PC-3 (cell line): Measurements from ENCODE around the gene PRR14L. TPM values are rescaled to one million over a fixed set of nuclear protein-coding genes. Genes with fewer than 3 reads are reported as not detected.

Source experiments
- ATAC-seq: fragments of 200-7000 bp; cut with Tn5 transposase; 2 replicates; pipeline ENCODE4 v1.9.1; 2020; ENCODE audit warnings: mild to moderate bottlenecking, moderate library complexity
- BruUV-seq: library from RNA; stranded (reverse); fragments of 400-500 nt; replicated peaks from 2 replicates; lab custom pipeline; 2021; lab: Mats Ljungman, UMichigan
- CTCF ChIA-PET: fragments of 300-600 bp; sonication (Branson Sonifier 250); formaldehyde crosslinking; loops from one replicate; lab custom pipeline; 2022; ENCODE audit warnings: antibody characterized with exemption; lab: Charles Lee
- POLR2A ChIA-PET: fragments of 300-600 bp; sonication (Branson Sonifier 250); formaldehyde crosslinking; loops from one replicate; lab custom pipeline; 2022; ENCODE audit warnings: antibody characterized with exemption; ENCODE audit not compliant: unreplicated experiment; lab: Charles Lee
- DNase-seq: peaks from one replicate; pipeline ENCODE4 v3.0.0-alpha.2; 2015
- H2AFZ ChIP-seq: fragments of 300-600 bp; sonication (generic); 2 replicates; pipeline ENCODE4 v1.6.0; 2016; ENCODE audit warnings: antibody characterized with exemption, low read length
- H3F3A ChIP-seq: fragments of 300-600 bp; sonication (generic); one replicate; pipeline ENCODE4 v1.6.0; 2017; ENCODE audit warnings: antibody characterized with exemption, low read length, control low read depth, mild to moderate bottlenecking; ENCODE audit not compliant: unreplicated experiment
- H3K27ac ChIP-seq: fragments of 300-600 bp; sonication (generic); 2 replicates; pipeline ENCODE4 v1.5.1; 2016; ENCODE audit warnings: mild to moderate bottlenecking, low read length
- H3K27me3 ChIP-seq: fragments of 300-600 bp; sonication (generic); 2 replicates; pipeline ENCODE4 v1.6.1; 2016; ENCODE audit warnings: low read length, mixed read lengths
- H3K36me3 ChIP-seq: fragments of 300-600 bp; sonication (generic); 2 replicates; pipeline ENCODE4 v1.6.1; 2016; ENCODE audit warnings: low read depth, mixed run types, low read length, mixed read lengths
- H3K4me1 ChIP-seq: fragments of 300-600 bp; sonication (generic); 2 replicates; pipeline ENCODE4 v1.5.1; 2016; ENCODE audit warnings: low read length; ENCODE audit not compliant: insufficient read depth
- H3K4me2 ChIP-seq: fragments of 300-600 bp; sonication (generic); 2 replicates; pipeline ENCODE4 v1.6.0; 2016; ENCODE audit warnings: low read length
- H3K4me3 ChIP-seq: fragments of 300-600 bp; sonication (generic); 2 replicates; pipeline ENCODE4 v1.5.1; 2016; ENCODE audit warnings: mild to moderate bottlenecking, low read length, mixed read lengths
- H3K79me2 ChIP-seq: fragments of 300-600 bp; sonication (generic); 2 replicates; pipeline ENCODE4 v1.6.1; 2017; ENCODE audit warnings: low read length, mixed read lengths
- H3K9ac ChIP-seq: fragments of 300-600 bp; sonication (generic); 2 replicates; pipeline ENCODE4 v1.6.0; 2016; ENCODE audit warnings: mild to moderate bottlenecking, low read length
- H3K9me2 ChIP-seq: fragments of 300-600 bp; sonication (generic); replicated peaks from 2 replicates; pipeline ENCODE4 v1.6.1; 2016; ENCODE audit warnings: mixed run types, low read length, mixed read lengths
- H3K9me3 ChIP-seq: fragments of 300-600 bp; sonication (generic); 2 replicates; pipeline ENCODE4 v1.6.1; 2016; ENCODE audit warnings: low read length, mixed read lengths
- H4K20me1 ChIP-seq: fragments of 300-600 bp; sonication (generic); 2 replicates; pipeline ENCODE4 v1.6.1; 2016; ENCODE audit warnings: low read length, mixed read lengths
- EZH2 ChIP-seq: fragments of 300-600 bp; sonication (generic); IDR thresholded peaks from one replicate; pipeline ENCODE4 v1.6.1; 2017; ENCODE audit warnings: antibody characterized with exemption, mild to moderate bottlenecking, low read length; ENCODE audit not compliant: unreplicated experiment
- EZH2phosphoT487 ChIP-seq: fragments of 300-600 bp; sonication (generic); IDR thresholded peaks from 2 replicates; pipeline ENCODE4 v1.6.1; 2018; ENCODE audit warnings: mild to moderate bottlenecking, antibody characterized with exemption, low read length, borderline replicate concordance
- intact Hi-C: fragments of 100-400 bp; cut with micrococcal nuclease; formaldehyde crosslinking; loops from 2 replicates; pipeline ENCODE4 v1.9.0; 2023
- total RNA-seq: library from RNA; depleted of rRNA; stranded (reverse); fragments of >200 nt; gene quantifications from 2 replicates; pipeline ENCODE4 v1.2.3, GENCODE V29; 2014
- TF ChIP-seq, protein P1 (sequence below): fragments of 300-600 bp; sonication (generic); conservative IDR thresholded peaks from 2 replicates; pipeline ENCODE4 v1.5.1; 2017; ENCODE audit warnings: antibody characterized with exemption, low read depth, mild to moderate bottlenecking, low read length

The PRR14L gene
- total RNA-seq, 1 experiment from 2014 or later: 9.3 TPM

DNA sequence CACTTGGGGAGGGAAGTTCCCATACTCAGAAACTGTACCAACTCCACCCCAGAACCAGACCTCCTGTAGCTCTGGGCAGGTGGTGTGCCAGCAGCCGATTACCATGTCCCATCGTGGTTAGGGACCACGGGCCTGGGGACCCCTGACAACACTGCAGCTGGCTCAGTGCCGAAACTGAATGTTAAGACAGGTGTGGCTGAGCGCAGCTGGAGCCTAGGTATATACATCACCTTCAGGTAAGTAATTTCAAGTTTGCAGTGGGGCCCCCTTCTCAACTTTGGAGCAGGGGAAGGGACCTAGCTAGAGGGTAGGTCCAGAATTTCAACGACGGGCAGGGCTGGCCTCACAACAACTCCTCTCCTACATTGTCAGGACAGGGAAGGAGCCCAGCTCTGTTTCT lies 67.2 kb downstream of the PRR14L start:
- TF ChIP-seq EZH2 (no peak), EZH2phosphoT487 (no peak)
- TF ChIP-seq, protein P1, sequence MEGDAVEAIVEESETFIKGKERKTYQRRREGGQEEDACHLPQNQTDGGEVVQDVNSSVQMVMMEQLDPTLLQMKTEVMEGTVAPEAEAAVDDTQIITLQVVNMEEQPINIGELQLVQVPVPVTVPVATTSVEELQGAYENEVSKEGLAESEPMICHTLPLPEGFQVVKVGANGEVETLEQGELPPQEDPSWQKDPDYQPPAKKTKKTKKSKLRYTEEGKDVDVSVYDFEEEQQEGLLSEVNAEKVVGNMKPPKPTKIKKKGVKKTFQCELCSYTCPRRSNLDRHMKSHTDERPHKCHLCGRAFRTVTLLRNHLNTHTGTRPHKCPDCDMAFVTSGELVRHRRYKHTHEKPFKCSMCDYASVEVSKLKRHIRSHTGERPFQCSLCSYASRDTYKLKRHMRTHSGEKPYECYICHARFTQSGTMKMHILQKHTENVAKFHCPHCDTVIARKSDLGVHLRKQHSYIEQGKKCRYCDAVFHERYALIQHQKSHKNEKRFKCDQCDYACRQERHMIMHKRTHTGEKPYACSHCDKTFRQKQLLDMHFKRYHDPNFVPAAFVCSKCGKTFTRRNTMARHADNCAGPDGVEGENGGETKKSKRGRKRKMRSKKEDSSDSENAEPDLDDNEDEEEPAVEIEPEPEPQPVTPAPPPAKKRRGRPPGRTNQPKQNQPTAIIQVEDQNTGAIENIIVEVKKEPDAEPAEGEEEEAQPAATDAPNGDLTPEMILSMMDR: no peak
- no TSS peak for BruUV-seq
- no peak for ATAC-seq
- Histone ChIP-seq H3K4me1 (peaks cover 11% of the 10 kb centered on the region), H3K36me3 (no peaks in the 10 kb centered on the region), H3K27me3 (no peaks in the 10 kb centered on the region), H3K9ac (no peak overlapping the region), H3K4me3 (no peak overlapping the region), H3K4me2 (no peak overlapping the region), H4K20me1 (no peaks in the 10 kb centered on the region), H3K9me2 (no peaks in the 10 kb centered on the region), H3K27ac (no peak overlapping the region), H3K9me3 (no peaks in the 10 kb centered on the region), H3K79me2 (no peaks in the 10 kb centered on the region), H2AFZ (no peak overlapping the region), H3F3A (no peaks in the 10 kb centered on the region)
- intact Hi-C loops: no loop called here
- POLR2A ChIA-PET: no interaction called here
- CTCF ChIA-PET: no interaction called here
- DNase-seq: no peak

DNA sequence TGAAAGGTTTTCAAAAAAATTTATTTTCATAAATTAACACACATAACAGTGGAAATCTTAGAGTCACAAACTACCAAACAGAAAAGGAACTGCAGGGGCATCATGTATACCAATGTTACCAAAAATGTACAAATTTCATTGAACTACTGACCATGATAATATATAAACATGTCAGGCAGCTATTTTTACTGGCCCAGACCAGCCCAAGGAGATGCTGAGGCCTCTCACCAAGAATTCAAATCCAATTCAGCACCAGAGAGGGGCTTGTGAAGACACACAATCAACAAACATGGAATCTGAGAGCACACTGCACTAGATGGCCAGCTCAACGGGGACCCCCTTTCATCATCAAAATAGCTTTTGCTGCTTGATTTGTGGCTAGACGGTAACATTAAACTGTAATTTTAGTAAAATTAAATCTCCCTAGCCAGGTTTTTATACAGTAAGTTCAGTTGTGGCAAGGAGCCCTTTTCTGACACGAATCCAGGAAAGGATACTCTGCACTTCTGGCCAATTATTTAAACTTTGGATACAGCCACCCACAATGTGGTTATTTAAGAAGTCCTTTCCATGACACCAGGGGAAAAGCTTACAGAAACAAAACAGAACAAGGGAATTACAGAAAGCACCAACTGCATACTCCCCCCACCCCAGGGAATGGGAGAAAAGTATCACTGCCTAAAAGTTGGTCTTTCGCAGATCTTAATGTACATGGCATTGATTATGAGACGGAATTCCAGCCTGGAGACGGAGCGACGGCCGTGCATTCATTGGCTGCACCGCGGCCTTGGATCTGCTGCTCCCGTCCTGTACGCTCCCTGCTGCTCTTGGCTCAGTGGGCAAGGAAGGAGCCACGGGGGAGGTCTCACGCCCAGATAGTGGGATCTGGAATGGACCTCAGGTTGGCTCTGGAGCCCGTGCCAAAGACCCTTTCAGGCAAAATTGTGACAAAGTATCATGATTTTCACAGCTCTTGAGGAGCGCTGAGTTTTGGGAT lies 68.3 kb downstream of the PRR14L start:
- ChIA-PET CTCF (interaction anchor here (0.6 kb wide), 1 partner anchor 289 kb away, joined by 3 read pairs; no protein-coding TSS in a partner anchor), POLR2A (no interaction called here)
- BruUV-seq: no TSS peak
- no peaks in the 10 kb centered on the region for H3K79me2 ChIP-seq
- no peak for TF ChIP-seq EZH2phosphoT487
- TF ChIP-seq EZH2: no peak
- TF ChIP-seq, protein P1: no peak
- H3K27me3 ChIP-seq: no peaks in the 10 kb centered on the region
- no peaks in the 10 kb centered on the region for H4K20me1 ChIP-seq
- H3K9ac ChIP-seq: no peak overlapping the region
- no peak overlapping the region for H3K4me2 ChIP-seq
- no peak overlapping the region for H3K4me3 ChIP-seq
- H3K9me3 ChIP-seq: no peaks in the 10 kb centered on the region
- H3K36me3 ChIP-seq: no peaks in the 10 kb centered on the region
- no peak overlapping the region for H2AFZ ChIP-seq
- no peaks in the 10 kb centered on the region for H3F3A ChIP-seq
- H3K9me2 ChIP-seq: no peaks in the 10 kb centered on the region
- intact Hi-C loops: no loop called here
- H3K4me1 ChIP-seq: peaks cover 11% of the 10 kb centered on the region
- no peak for ATAC-seq
- no peak overlapping the region for H3K27ac ChIP-seq
- no peak for DNase-seq

DNA sequence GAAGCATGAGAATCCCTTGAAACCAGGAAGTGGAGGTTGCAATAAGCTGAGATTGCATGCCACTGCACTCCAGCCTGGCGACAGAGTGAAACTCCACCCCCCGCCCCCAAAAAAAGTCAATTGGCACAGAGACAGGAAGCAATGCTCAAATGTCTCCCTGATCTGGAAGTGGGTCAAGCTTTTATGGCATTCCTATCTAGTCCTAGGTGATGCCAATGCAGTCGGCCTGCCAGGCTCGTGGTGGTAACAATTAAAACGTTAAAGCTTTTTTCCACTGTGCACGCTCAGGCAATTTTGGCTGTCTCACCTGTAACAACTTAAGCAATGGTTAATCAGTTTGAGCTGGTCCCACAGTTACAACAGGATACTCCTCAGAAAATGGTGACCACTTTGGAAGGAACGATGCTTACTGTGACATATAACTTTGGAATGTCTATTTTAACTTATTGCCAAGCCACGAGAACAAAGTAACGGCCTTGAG lies 69.0 kb downstream of the PRR14L start:
- no peak for TF ChIP-seq EZH2phosphoT487
- TF ChIP-seq EZH2: no peak
- TF ChIP-seq, protein P1: no peak
- ChIA-PET POLR2A (no interaction called here), CTCF (interaction anchor here (0.6 kb wide), 1 partner anchor 289 kb away, joined by 3 read pairs; no protein-coding TSS in a partner anchor)
- Histone ChIP-seq H3K79me2 (no peaks in the 10 kb centered on the region), H3K4me1 (peaks cover 11% of the 10 kb centered on the region), H3K9ac (no peak overlapping the region), H3K9me2 (no peaks in the 10 kb centered on the region), H3K27ac (no peak overlapping the region), H3K4me2 (no peak overlapping the region), H3F3A (no peaks in the 10 kb centered on the region), H3K9me3 (no peaks in the 10 kb centered on the region), H3K36me3 (no peaks in the 10 kb centered on the region), H3K4me3 (no peak overlapping the region), H3K27me3 (no peaks in the 10 kb centered on the region), H2AFZ (no peak overlapping the region), H4K20me1 (no peaks in the 10 kb centered on the region)
- no TSS peak for BruUV-seq
- peak; percentile 43 for ATAC-seq
- intact Hi-C loops: no loop called here
- peak; percentile 48 for DNase-seq
